RWPE1 (cell line): ENCODE data around the gene CISD3.

Experiments used
- CTCF ChIA-PET: fragments of 350-600 bp; sonication (Branson Sonifier 250); formaldehyde crosslinking; extraction: SDS; loops from one replicate; lab custom pipeline; 2021; lab: Yijun Ruan, JAX
- POLR2A ChIA-PET: fragments of 400-600 bp; formaldehyde crosslinking; extraction: SDS; loops from one replicate; lab custom pipeline; 2020; ENCODE audit warnings: antibody characterized with exemption; ENCODE audit not compliant: low non-redundant PET; lab: Yijun Ruan, JAX
- DNase-seq: peaks from one replicate; pipeline ENCODE4 v3.0.0; 2012; ENCODE audit warnings: low spot score
- H3K27ac ChIP-seq: fragments of 450-650 bp; 2 replicates; pipeline ENCODE4 v1.5.1; 2017
- CTCF ChIP-seq: fragments of 450-650 bp; conservative IDR thresholded peaks from 2 replicates; pipeline ENCODE4 v1.5.1; 2017; ENCODE audit warnings: low read depth, mild to moderate bottlenecking

The CISD3 gene

GRCh38 chr17:38717139-38717745 lies 12.9 kb upstream of the CISD3 start:
- TF ChIP-seq CTCF, result no peak
- peak overlapping the region; percentile 57 for H3K27ac ChIP-seq
- no peak for DNase-seq
- ChIA-PET POLR2A (interaction anchor here (0.9 kb wide), 1 partner anchor 11 kb away, joined by 3 read pairs; no protein-coding TSS in a partner anchor), CTCF (interaction anchor here (1.3 kb wide), 1 partner anchor 18 kb away, joined by 5 read pairs; no protein-coding TSS in a partner anchor)

- CTCF ChIA-PET, result interaction anchor here (0.7 kb wide), 1 partner anchor 325 kb away, joined by 3 read pairs; no protein-coding TSS in a partner anchor
- TF ChIP-seq CTCF, result no peak
- peak overlapping the region; percentile 57 for H3K27ac ChIP-seq
- DNase-seq, result no peak
- POLR2A ChIA-PET, result no interaction called here
These were observed 10.7 kb upstream of the CISD3 start for GRCh38 chr17:38719289-38719942.

- CTCF ChIA-PET, result no interaction called here
These were observed 10.0 kb upstream of the CISD3 start for GRCh38 chr17:38719943-38720641.

GRCh38 chr17:38720941-38721340 lies 9.2 kb upstream of the CISD3 start:
- H3K27ac ChIP-seq, result no peak overlapping the region
- CTCF ChIA-PET, result no interaction called here
- no peak for DNase-seq
- POLR2A ChIA-PET, result no interaction called here
- TF ChIP-seq CTCF, result no peak

More at GRCh38 chr17:38719943-38720641, 10.0 kb upstream of the CISD3 start:
- no peak for DNase-seq
- peak overlapping the region; percentile 57 for H3K27ac ChIP-seq
- no peak for TF ChIP-seq CTCF
- POLR2A ChIA-PET, result no interaction called here

GRCh38 chr17:38721802-38722201 lies 8.3 kb upstream of the CISD3 start:
- ChIA-PET CTCF (interaction anchor here (1.2 kb wide), 1 partner anchor 14 kb away, joined by 3 read pairs; no protein-coding TSS in a partner anchor), POLR2A (no interaction called here)
- no peak overlapping the region; the same call in 1 of the 2 replicates for H3K27ac ChIP-seq
- TF ChIP-seq CTCF, result no peak
- no peak for DNase-seq

GRCh38 chr17:38724337-38724988 lies 5.7 kb upstream of the CISD3 start:
- CTCF ChIA-PET, result interaction anchor here (0.6 kb wide), 1 partner anchor 56 kb away, joined by 3 read pairs; no protein-coding TSS in a partner anchor
- POLR2A ChIA-PET, result no interaction called here
- no peak for DNase-seq

More at GRCh38 chr17:38724337-38724988, 5.7 kb upstream of the CISD3 start:
- H3K27ac ChIP-seq, result peak overlapping the region; percentile 41
- TF ChIP-seq CTCF, result no peak
